ENCODE data around the gene SYT1.
"Not testable (repeated sequence)": the region's sequence is repeated elsewhere in the genome, so short reads cannot be mapped to it uniquely, and the experiment has no call there.

Gene SYT1

DNA sequence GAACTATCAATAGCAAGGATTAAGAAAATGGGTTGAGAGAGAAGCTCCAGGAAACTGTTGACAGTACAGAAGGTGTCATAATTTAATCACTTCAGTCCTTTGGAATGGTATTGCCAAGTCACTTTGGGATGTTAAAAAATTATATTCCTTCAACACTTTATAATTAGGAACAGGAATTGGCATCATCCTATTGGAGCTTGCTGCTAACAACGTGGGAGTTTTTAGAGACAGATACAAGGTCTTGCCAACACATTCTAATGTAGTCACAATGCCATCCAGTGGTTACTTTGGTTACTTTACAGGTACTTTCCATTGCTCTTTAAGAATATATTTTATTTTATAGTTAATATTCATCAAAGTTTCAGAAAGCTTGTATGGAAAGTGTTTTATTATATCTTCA lies 310.1 kb downstream of the SYT1 start:
- H3K27me3 Mint-ChIP-seq (ENCODE audit: low read depth), result no peaks in the 10 kb centered on the region
- H3K36me3 Mint-ChIP-seq (ENCODE audit: low read depth), result no peaks in the 10 kb centered on the region
- H3K27ac Mint-ChIP-seq, result no peak overlapping the region
- H3K9me3 Mint-ChIP-seq, result peaks cover 14% of the 10 kb centered on the region
- no peaks in the 10 kb centered on the region for H3K4me1 Mint-ChIP-seq (ENCODE audit: low read depth)
- no peak for DNase-seq (ENCODE audit: low spot score)
- H3K4me3 Mint-ChIP-seq, result no peak overlapping the region

DNA sequence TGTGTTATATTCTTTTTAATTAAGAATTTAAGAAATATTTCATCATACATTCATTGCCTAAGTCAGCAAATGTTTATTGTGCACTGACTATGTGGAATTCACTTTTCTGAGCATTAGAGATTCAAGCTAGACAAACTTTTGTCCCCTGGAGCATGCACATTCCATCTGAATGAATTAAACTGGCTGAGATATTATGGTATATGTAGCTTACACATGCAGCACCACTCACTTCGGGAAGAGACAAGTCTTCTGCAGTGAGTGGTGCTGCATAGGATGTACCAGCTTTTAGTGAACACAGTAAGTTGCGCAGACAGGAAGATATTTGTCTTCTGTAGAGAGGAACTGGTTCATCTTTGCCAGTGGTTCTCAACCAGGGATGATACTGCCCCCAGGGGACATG lies 318.4 kb downstream of the SYT1 start:
- no peak overlapping the region for H3K27ac Mint-ChIP-seq
- no peaks in the 10 kb centered on the region for H3K27me3 Mint-ChIP-seq (ENCODE audit: low read depth)
- no peak overlapping the region for H3K4me3 Mint-ChIP-seq

DNA sequence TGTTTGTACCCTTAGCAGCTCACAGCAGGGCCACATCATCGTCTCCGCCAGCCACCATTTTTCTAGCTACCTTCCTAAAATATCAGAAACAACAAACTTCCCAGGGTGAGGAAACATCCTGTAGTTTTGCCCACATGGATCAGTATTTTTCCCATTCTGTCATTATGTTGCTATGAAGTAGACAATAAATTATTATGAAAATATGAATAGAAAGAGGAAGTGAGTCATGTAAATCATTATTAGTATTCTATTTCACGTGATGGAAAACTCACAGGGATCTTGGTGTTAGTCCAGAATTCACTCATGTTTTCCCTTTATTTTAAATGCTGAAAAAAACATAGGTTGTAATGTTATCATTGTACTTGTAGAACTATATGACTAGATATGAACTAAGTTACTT lies 319.4 kb downstream of the SYT1 start:
- H3K4me1 Mint-ChIP-seq (ENCODE audit: low read depth), result no peaks in the 10 kb centered on the region
- peaks cover 6% of the 10 kb centered on the region for H3K9me3 Mint-ChIP-seq
- H3K36me3 Mint-ChIP-seq (ENCODE audit: low read depth), result no peaks in the 10 kb centered on the region
- H3K27me3 Mint-ChIP-seq (ENCODE audit: low read depth), result no peaks in the 10 kb centered on the region
- no peak for DNase-seq (ENCODE audit: low spot score)
- no peak overlapping the region for H3K27ac Mint-ChIP-seq
- H3K4me3 Mint-ChIP-seq, result no peak overlapping the region

More for the DNA sequence above, 318.4 kb downstream of the SYT1 start:
- no peak for DNase-seq (ENCODE audit: low spot score)
- Mint-ChIP-seq H3K9me3 (peaks cover 9% of the 10 kb centered on the region), H3K4me1 (ENCODE audit: low read depth) (no peaks in the 10 kb centered on the region), H3K36me3 (ENCODE audit: low read depth) (no peaks in the 10 kb centered on the region)

DNA sequence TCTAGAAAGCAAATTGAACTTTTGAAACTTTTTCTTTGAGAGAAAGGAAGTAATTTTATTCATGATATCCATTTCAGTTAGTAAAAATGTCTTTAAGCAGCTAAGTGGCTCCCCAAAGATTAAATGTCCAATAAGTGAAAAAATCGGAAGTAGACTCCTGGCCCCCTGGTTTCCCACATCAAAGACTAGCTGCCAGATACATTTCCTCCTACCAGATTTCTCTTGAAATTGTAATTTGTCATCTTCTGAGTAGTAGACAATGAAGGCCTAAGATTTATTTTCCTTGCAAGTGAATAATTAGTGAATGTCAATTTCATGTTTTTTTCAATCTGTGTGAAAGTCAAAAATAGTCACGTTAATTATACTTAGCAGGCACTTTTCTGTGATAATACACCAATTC lies 321.9 kb downstream of the SYT1 start:
- Mint-ChIP-seq H3K36me3 (ENCODE audit: low read depth) (no peaks in the 10 kb centered on the region), H3K4me1 (ENCODE audit: low read depth) (no peaks in the 10 kb centered on the region), H3K9me3 (peaks cover 6% of the 10 kb centered on the region), H3K27ac (no peak overlapping the region), H3K4me3 (no peak overlapping the region), H3K27me3 (ENCODE audit: low read depth) (no peaks in the 10 kb centered on the region)
- no peak for DNase-seq (ENCODE audit: low spot score)

DNA sequence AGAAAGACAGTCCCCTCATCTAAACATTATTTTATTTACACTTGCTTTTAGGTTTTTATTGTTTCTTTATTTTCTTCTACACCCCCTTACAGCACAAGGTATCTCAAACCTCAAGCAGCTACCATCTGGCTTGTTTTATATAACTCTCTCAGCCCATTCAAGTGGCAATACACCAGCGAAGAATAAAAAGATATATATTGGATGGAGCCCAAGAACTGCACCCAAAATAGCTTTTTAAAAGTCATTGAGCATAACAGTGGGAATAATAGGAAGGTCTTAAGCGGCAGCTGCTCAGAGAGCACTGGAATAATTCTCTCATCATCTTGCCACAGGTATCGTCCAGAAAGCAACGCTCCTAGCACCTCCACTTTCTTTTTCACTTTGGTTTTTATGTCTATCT lies 322.5 kb downstream of the SYT1 start:
- no peaks in the 10 kb centered on the region for H3K27me3 Mint-ChIP-seq (ENCODE audit: low read depth)

DNA sequence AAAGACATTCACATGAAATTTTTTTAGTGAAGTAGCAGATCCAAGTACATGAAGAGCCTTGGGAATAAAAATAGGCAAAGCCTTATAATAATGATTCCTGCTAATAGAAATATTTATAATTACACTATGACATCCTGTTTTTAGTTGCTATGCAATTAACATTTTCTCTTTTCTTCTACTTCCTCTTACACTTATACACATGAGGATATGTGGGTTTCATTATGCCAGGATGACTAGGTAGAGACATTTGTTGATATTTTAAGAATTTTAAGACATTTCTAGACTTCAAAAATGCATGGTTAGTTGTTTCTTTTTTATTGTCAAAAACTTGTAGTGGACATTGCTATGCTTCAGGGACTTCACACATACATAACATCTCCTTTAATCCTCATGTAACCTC lies 326.8 kb downstream of the SYT1 start:
- Mint-ChIP-seq H3K27ac (no peak overlapping the region), H3K27me3 (ENCODE audit: low read depth) (no peaks in the 10 kb centered on the region), H3K9me3 (no peaks in the 10 kb centered on the region), H3K4me1 (ENCODE audit: low read depth) (no peaks in the 10 kb centered on the region), H3K4me3 (no peak overlapping the region), H3K36me3 (ENCODE audit: low read depth) (no peaks in the 10 kb centered on the region)
- DNase-seq (ENCODE audit: low spot score), result no peak

More for the DNA sequence above, 322.5 kb downstream of the SYT1 start:
- peaks cover 2% of the 10 kb centered on the region for H3K9me3 Mint-ChIP-seq
- no peaks in the 10 kb centered on the region for H3K36me3 Mint-ChIP-seq (ENCODE audit: low read depth)
- no peaks in the 10 kb centered on the region for H3K4me1 Mint-ChIP-seq (ENCODE audit: low read depth)
- no peak for DNase-seq (ENCODE audit: low spot score)
- H3K27ac Mint-ChIP-seq, result no peak overlapping the region
- H3K4me3 Mint-ChIP-seq, result no peak overlapping the region

DNA sequence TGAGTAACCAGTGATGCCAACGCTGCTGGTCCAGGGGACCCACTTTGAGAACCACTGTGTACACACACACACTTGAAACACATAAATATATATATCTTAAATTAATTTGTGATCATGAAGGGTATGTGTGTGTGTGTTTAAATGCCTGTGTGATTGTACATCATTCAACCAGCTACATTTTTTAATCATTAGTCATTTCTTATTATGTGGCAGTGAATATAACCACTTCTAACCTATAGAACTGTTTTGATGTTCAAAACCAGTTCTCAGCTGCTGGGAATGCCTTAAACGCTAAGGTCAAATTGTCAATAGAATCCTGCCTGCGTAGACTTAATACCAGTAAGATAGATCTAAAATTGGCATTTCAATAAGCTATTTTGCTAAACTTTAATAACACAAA lies 330.0 kb downstream of the SYT1 start:
- Mint-ChIP-seq H3K9me3 (no peaks in the 10 kb centered on the region), H3K4me3 (no peak overlapping the region), H3K27ac (no peak overlapping the region), H3K27me3 (ENCODE audit: low read depth) (no peaks in the 10 kb centered on the region), H3K36me3 (ENCODE audit: low read depth) (no peaks in the 10 kb centered on the region), H3K4me1 (ENCODE audit: low read depth) (no peaks in the 10 kb centered on the region)
- DNase-seq (ENCODE audit: low spot score), result no peak

DNA sequence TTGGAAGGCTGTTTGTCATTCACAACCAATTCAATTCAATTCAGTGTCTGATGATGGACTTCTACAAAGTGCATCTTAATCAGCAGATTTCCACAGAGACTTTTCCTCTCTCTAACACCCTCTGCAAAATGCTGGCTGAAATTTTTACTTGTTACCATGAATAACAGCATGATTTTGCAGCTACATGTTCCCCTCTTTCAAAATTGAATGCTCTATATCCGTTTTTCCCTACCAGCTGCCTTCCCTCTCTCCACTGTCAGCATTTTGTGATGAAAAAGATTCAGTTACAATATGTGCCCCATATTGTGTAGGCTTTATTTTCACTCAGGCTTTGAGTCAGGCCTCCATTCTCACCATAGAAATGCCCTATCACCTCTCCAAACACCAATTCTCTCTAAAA lies 334.6 kb downstream of the SYT1 start:
- Mint-ChIP-seq H3K27ac (no peak overlapping the region), H3K4me3 (no peak overlapping the region), H3K4me1 (ENCODE audit: low read depth) (no peaks in the 10 kb centered on the region), H3K27me3 (ENCODE audit: low read depth) (no peaks in the 10 kb centered on the region), H3K36me3 (ENCODE audit: low read depth) (no peaks in the 10 kb centered on the region), H3K9me3 (no peaks in the 10 kb centered on the region)
- no peak for DNase-seq (ENCODE audit: low spot score)

DNA sequence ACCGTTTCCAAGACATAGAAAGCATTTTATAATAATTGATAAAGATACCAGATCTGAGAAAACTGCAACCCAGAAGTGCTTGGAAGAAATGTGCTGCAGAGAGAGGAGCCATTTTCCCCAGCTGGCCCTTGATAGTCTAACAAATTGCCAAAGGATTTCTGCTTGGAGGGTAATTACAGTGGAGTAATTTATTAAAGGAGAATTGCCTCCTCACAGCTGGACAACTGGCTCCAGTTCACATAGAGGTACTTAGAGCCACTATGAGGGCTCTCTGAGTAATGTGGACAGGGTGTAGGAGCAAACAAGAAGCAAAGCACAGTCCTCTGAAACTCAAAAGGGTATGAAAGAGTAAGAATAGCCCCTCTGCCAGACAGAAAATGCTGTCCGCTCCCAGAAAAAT lies 335.6 kb downstream of the SYT1 start:
- Mint-ChIP-seq H3K27ac (no peak overlapping the region), H3K4me3 (no peak overlapping the region), H3K9me3 (no peaks in the 10 kb centered on the region), H3K4me1 (ENCODE audit: low read depth) (no peaks in the 10 kb centered on the region), H3K27me3 (ENCODE audit: low read depth) (no peaks in the 10 kb centered on the region), H3K36me3 (ENCODE audit: low read depth) (no peaks in the 10 kb centered on the region)
- DNase-seq (ENCODE audit: low spot score), result no peak

DNA sequence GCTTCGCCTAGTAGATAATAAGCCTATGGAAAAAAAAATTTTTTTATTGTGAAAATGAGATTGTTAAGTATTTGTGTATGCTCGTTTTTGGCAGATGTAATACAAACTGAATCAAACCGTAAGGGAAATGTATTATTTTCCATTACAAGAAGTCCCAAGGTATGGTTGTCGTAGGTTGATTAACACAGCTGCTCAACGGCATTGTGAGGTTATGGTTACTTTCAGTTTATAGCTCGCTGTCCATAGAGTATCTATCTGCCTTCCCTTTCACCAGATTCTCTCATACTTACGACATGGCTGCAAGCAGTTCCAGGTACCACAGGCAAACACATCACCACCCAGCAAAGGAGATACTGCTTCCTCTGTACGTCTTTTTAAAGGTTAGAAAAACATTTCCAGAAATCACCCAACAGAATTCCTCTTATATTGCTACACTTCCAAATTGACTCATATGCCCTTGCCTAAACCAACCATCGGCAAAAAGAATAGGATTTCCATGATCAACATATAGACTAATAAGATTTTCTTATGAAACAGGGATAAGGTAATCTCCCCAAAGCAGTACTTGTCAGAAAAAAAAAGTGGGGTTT lies 338.6 kb downstream of the SYT1 start:
- Mint-ChIP-seq H3K27me3 (ENCODE audit: low read depth) (no peaks in the 10 kb centered on the region), H3K9me3 (peaks cover 4% of the 10 kb centered on the region), H3K27ac (no peak overlapping the region), H3K4me1 (ENCODE audit: low read depth) (no peaks in the 10 kb centered on the region), H3K4me3 (no peak overlapping the region), H3K36me3 (ENCODE audit: low read depth) (no peaks in the 10 kb centered on the region)
- no peak for DNase-seq (ENCODE audit: low spot score)

DNA sequence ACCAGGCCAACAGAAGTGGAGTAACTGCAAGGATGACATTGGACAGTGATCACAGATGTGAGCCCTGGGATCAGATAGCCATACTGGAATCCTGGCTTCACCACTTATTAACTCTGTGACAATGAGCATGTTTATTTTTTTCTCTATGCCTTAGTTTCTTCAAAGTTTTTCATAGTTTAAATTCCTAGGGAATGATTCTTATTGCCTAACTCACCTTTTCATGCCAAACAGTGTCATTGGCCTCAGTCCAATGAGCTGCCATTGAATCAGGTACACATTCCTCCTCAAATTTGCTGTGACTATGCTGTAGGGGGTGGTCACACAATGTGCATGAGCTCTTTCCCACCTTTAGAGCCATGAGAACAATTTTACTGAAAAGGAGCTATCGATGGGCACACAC lies 342.3 kb downstream of the SYT1 start:
- Mint-ChIP-seq H3K27me3 (ENCODE audit: low read depth) (no peaks in the 10 kb centered on the region), H3K9me3 (peaks cover 8% of the 10 kb centered on the region), H3K4me1 (ENCODE audit: low read depth) (no peaks in the 10 kb centered on the region), H3K4me3 (no peak overlapping the region), H3K27ac (no peak overlapping the region), H3K36me3 (ENCODE audit: low read depth) (no peaks in the 10 kb centered on the region)
- no peak for DNase-seq (ENCODE audit: low spot score)

DNA sequence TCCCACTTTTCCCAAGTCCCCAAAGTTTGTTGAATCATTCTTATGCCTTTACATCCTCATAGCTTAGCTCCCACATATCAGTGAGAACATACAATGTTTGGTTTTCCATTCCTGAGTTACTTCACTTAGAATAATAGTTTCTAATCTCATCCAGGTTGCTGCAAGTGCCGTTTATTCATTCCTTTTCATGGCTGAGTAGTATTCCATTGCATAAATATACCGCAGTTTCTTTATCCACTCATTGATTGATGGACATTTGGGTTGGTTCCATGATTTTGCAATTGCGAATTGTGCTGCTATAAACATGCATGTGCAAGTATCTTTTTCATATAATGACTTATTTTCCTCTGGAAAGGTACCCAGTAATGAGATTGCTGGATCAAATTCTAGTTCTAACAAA lies 345.8 kb downstream of the SYT1 start:
- H3K9me3 Mint-ChIP-seq; H3K4me1 Mint-ChIP-seq (ENCODE audit: low read depth); H3K4me3 Mint-ChIP-seq; DNase-seq (ENCODE audit: low spot score); H3K27me3 Mint-ChIP-seq (ENCODE audit: low read depth); H3K27ac Mint-ChIP-seq; H3K36me3 Mint-ChIP-seq (ENCODE audit: low read depth): not testable (repeated sequence)

DNA sequence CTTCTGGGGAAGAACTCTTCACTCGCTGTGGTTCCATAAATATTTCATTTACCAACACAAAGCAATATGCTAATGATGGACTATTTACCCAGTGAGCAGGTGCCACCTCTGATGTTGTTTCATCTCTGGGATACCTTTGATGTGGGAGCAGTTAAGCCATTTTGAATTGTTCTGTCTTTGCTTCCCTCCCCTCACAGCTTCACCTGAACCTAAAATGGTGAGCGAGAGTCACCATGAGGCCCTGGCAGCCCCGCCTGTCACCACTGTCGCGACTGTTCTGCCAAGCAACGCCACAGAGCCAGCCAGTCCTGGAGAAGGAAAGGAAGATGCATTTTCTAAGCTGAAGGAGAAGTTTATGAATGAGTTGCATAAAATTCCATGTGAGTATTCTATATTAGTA lies 352.7 kb downstream of the SYT1 start:
- Mint-ChIP-seq H3K36me3 (ENCODE audit: low read depth) (no peaks in the 10 kb centered on the region), H3K27ac (no peak overlapping the region), H3K9me3 (peaks cover 24% of the 10 kb centered on the region), H3K27me3 (ENCODE audit: low read depth) (no peaks in the 10 kb centered on the region), H3K4me1 (ENCODE audit: low read depth) (no peaks in the 10 kb centered on the region), H3K4me3 (no peak overlapping the region)
- DNase-seq (ENCODE audit: low spot score), result no peak

DNA sequence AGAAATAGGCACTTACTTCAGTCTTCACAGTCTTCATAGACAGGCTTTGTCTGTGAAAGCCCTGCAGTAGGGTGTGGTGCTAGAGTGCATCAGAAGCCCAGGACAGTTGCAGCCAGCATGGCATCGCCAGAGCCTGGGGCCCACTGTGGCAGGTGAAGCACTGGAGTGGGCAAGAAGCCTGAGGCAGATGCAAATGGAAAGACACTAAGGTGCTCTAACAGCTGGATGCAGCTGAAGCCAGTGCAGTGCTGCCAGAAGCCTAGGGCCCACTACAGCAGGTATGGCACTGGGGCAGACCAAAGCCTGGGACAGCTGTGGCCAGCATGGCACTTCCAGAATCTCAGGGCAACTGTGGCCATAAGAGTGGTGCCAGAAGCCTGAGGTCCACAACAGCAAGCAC lies 358.6 kb downstream of the SYT1 start:
- Mint-ChIP-seq H3K9me3 (peaks cover 35% of the 10 kb centered on the region), H3K27ac (no peak overlapping the region), H3K4me3 (no peak overlapping the region), H3K27me3 (ENCODE audit: low read depth) (no peaks in the 10 kb centered on the region), H3K4me1 (ENCODE audit: low read depth) (no peaks in the 10 kb centered on the region), H3K36me3 (ENCODE audit: low read depth) (no peaks in the 10 kb centered on the region)
- DNase-seq (ENCODE audit: low spot score), result no peak

DNA sequence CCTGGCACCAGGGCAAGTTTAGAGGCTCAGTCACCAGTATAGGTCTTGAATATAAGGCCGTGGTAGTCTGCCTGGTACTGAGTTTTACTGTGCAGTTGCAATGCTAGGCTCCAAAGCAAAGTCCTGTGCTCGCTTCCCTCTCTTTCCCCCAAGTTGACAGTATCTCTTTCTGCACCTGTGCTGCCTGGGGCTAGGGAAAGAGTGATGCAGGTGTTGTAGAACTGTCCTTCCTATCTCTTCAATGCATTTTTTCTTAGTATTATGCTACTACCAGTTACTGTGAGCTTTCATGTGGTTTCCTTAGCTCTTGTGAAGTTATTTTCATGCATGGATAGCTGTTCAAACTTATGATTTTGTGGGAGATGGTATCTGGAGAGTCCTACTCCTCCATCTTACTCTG lies 359.2 kb downstream of the SYT1 start:
- no peaks in the 10 kb centered on the region for H3K27me3 Mint-ChIP-seq (ENCODE audit: low read depth)
- DNase-seq (ENCODE audit: low spot score), result no peak
- H3K9me3 Mint-ChIP-seq, result peaks cover 35% of the 10 kb centered on the region
- H3K4me3 Mint-ChIP-seq, result no peak overlapping the region
- no peak overlapping the region for H3K27ac Mint-ChIP-seq
- no peaks in the 10 kb centered on the region for H3K36me3 Mint-ChIP-seq (ENCODE audit: low read depth)
- H3K4me1 Mint-ChIP-seq (ENCODE audit: low read depth), result no peaks in the 10 kb centered on the region
